Dermis blood vessel endothelial cell (primary cell): ENCODE measurements around the gene SLAMF6. TPM values are rescaled to one million over a fixed set of nuclear protein-coding genes. Genes with fewer than 3 reads are reported as not detected.
"Not testable (repeated sequence)": the region's sequence is repeated elsewhere in the genome, so short reads cannot be mapped to it uniquely, and the experiment has no call there.

Source experiments
- DNase-seq: peaks from one replicate; pipeline ENCODE4 v3.0.0; 2010
- total RNA-seq: library from RNA; depleted of rRNA; stranded (reverse); fragments of >200 nt; gene quantifications from 2 replicates; pipeline ENCODE4 v1.2.3, GENCODE V29; 2014

Gene SLAMF6
- not detected in 2 replicates for total RNA-seq

GRCh38 chr1:160522622-160523345 lies at the start of gene SLAMF6:
SLAMF6 (minus strand) TSS chr1:160523255; CDS start chr1:160523192, 63 bp downstream.
- no peak for DNase-seq

GRCh38 chr1:160570840-160571239 lies 47.8 kb upstream of the SLAMF6 start:
- no peak for DNase-seq

- no peak for DNase-seq
Measured at GRCh38 chr1:160569806-160570205, 46.8 kb upstream of the SLAMF6 start.

GRCh38 chr1:160567858-160568682 lies 45.0 kb upstream of the SLAMF6 start:
- DNase-seq, result no peak

- DNase-seq, result no peak
Measured at GRCh38 chr1:160567341-160567740, 44.3 kb upstream of the SLAMF6 start.

GRCh38 chr1:160565564-160565963 lies 42.5 kb upstream of the SLAMF6 start:
- no peak for DNase-seq

GRCh38 chr1:160563230-160563629 lies 40.2 kb upstream of the SLAMF6 start:
- DNase-seq, result not testable (repeated sequence)

GRCh38 chr1:160562745-160563144 lies 39.7 kb upstream of the SLAMF6 start:
- DNase-seq, result not testable (repeated sequence)

- no peak for DNase-seq
Measured at GRCh38 chr1:160560806-160561205, 37.8 kb upstream of the SLAMF6 start.

- no peak for DNase-seq
Measured at GRCh38 chr1:160560045-160560705, 37.1 kb upstream of the SLAMF6 start.

GRCh38 chr1:160559437-160559836 lies 36.4 kb upstream of the SLAMF6 start:
- DNase-seq, result not testable (repeated sequence)

- no peak for DNase-seq
Measured at GRCh38 chr1:160558660-160559380, 35.8 kb upstream of the SLAMF6 start.

GRCh38 chr1:160553778-160554177 lies 30.7 kb upstream of the SLAMF6 start:
- DNase-seq, result no peak

GRCh38 chr1:160552425-160552824 lies 29.4 kb upstream of the SLAMF6 start:
- DNase-seq, result no peak

- DNase-seq, result no peak
Measured at GRCh38 chr1:160550572-160551034, 27.5 kb upstream of the SLAMF6 start.

- DNase-seq, result no peak
Measured at GRCh38 chr1:160549665-160550006, 26.6 kb upstream of the SLAMF6 start.

- no peak for DNase-seq
Measured at GRCh38 chr1:160548960-160549664, 26.1 kb upstream of the SLAMF6 start.

- no peak for DNase-seq
Measured at GRCh38 chr1:160548183-160548582, 25.1 kb upstream of the SLAMF6 start.

- DNase-seq, result no peak
Measured at GRCh38 chr1:160547422-160547821, 24.4 kb upstream of the SLAMF6 start.

- no peak for DNase-seq
Measured at GRCh38 chr1:160546942-160547341, 23.9 kb upstream of the SLAMF6 start.

GRCh38 chr1:160544647-160545046 lies 21.6 kb upstream of the SLAMF6 start:
- DNase-seq, result peak; percentile 28
